ENCODE measurements around the gene MYRF.

GRCh38 chr11:61727401-61727811 lies 25.0 kb upstream of the MYRF start:
- TF ChIP-seq, protein P1, sequence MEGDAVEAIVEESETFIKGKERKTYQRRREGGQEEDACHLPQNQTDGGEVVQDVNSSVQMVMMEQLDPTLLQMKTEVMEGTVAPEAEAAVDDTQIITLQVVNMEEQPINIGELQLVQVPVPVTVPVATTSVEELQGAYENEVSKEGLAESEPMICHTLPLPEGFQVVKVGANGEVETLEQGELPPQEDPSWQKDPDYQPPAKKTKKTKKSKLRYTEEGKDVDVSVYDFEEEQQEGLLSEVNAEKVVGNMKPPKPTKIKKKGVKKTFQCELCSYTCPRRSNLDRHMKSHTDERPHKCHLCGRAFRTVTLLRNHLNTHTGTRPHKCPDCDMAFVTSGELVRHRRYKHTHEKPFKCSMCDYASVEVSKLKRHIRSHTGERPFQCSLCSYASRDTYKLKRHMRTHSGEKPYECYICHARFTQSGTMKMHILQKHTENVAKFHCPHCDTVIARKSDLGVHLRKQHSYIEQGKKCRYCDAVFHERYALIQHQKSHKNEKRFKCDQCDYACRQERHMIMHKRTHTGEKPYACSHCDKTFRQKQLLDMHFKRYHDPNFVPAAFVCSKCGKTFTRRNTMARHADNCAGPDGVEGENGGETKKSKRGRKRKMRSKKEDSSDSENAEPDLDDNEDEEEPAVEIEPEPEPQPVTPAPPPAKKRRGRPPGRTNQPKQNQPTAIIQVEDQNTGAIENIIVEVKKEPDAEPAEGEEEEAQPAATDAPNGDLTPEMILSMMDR (IDR thresholded peaks at IDR 0.05) = no peak
- TF ChIP-seq EZH2 (IDR thresholded peaks at IDR 0.05; ENCODE audit: borderline replicate concordance, insufficient read depth, low read depth, low read length, poor library complexity, severe bottlenecking) = no peak

All from B cell (primary cell).